ENCODE measurements around the gene ESYT2. TPM values are rescaled to one million over a fixed set of nuclear protein-coding genes. Genes with fewer than 3 reads are reported as not detected.

The ESYT2 gene
- total and polyA plus RNA-seq, 9 of the 15 experiments (the other 6 are each of a cell fraction or from before 2014, with no cell fraction given): 5.8 to 86.9 (median 64.7) TPM

GRCh38 chr7:158761945-158762344, 67.4 kb downstream of the ESYT2 start:
- Histone ChIP-seq H3K9me3 (replicated peaks; ENCODE audit: control insufficient read depth, insufficient read depth, low read depth, low read length) (no peaks in the 10 kb centered on the region), H3K79me2 (ENCODE audit: control insufficient read depth, insufficient read depth, low read length) (no peaks in the 10 kb centered on the region), H3K9me1 (ENCODE audit: control insufficient read depth, insufficient read depth, low read length) (no peaks in the 10 kb centered on the region), H3K27ac (ENCODE audit: extremely low read depth, low read depth, low read length) (no peak overlapping the region), H3K9ac (ENCODE audit: insufficient read depth in 1 of 2, low read depth in 2 of 2, low read length in 2 of 2) (no peak overlapping the region), H3K27me3 (ENCODE audit: control insufficient read depth in 2 of 2, insufficient read depth in 2 of 2, low read length in 2 of 2) (no peaks in the 10 kb centered on the region), H4K20me1 (replicated peaks; ENCODE audit: control insufficient read depth, insufficient read depth, low read length) (no peaks in the 10 kb centered on the region), H3K4me2 (ENCODE audit: insufficient read depth, low read length) (no peak overlapping the region), H3K4me1 (replicated peaks in 1 of 2; ENCODE audit: control insufficient read depth in 2 of 2, insufficient read depth in 2 of 2, low read length in 2 of 2) (no peaks in the 10 kb centered on the region), H3K4me3 (no peak overlapping the region), H3K36me3 (ENCODE audit: control insufficient read depth, insufficient read depth, low read length) (peaks cover 87% of the 10 kb centered on the region), H2AFZ (ENCODE audit: low read depth, low read length) (no peak overlapping the region)
- ChIA-PET POLR2A (interaction anchor here (1.0 to 1.4 kb wide), 2 partner anchors 8 to 57 kb away, joined by 3 read pairs; partner anchors contain the start of gene NCAPG2), CTCF (ENCODE audit: low intra/inter-chr PET ratio) (no interaction called here)
- ATAC-seq: no peak
- in situ Hi-C loops (cut with MboI): no loop called here
- DNase-seq (ENCODE audit: extremely low read depth in 1 of 4, low spot score in 3 of 4): no peak
- FAIRE-seq: no peak
- intact Hi-C loops (cut with micrococcal nuclease): no loop called here
- no TSS peak for BruUV-seq (replicated peaks)
- 86% methylated on average over 12 of the region's 12 CpGs for WGBS (ENCODE audit: insufficient coverage, low coverage, missing lambda C conversion rate)
- 0 out of 2 replicates have a peak, but pooled peaks have one; percentile 29 for TF ChIP-seq POLR2A (conservative IDR thresholded peaks at IDR 0.05)
- TF ChIP-seq ZNF217 (CRISPR knock-in tag; IDR thresholded peaks at IDR 0.05): no peak
- TF ChIP-seq SUPT5H (IDR thresholded peaks at IDR 0.05): 0 out of 2 replicates have a peak, but pooled peaks have one; percentile 33

- Histone ChIP-seq H3K27me3 (ENCODE audit: control insufficient read depth in 2 of 2, insufficient read depth in 2 of 2, low read length in 2 of 2) (no peaks in the 10 kb centered on the region), H3K79me2 (ENCODE audit: control insufficient read depth, insufficient read depth, low read length) (no peaks in the 10 kb centered on the region), H3K9me3 (replicated peaks; ENCODE audit: control insufficient read depth, insufficient read depth, low read depth, low read length) (no peaks in the 10 kb centered on the region), H3K4me1 (replicated peaks in 1 of 2; ENCODE audit: control insufficient read depth in 2 of 2, insufficient read depth in 2 of 2, low read length in 2 of 2) (no peaks in the 10 kb centered on the region), H3K4me3 (no peak overlapping the region), H3K27ac (ENCODE audit: extremely low read depth, low read depth, low read length) (no peak overlapping the region), H3K9me1 (ENCODE audit: control insufficient read depth, insufficient read depth, low read length) (no peaks in the 10 kb centered on the region), H3K9ac (ENCODE audit: insufficient read depth in 1 of 2, low read depth in 2 of 2, low read length in 2 of 2) (no peak overlapping the region), H3K4me2 (ENCODE audit: insufficient read depth, low read length) (no peak overlapping the region), H4K20me1 (replicated peaks; ENCODE audit: control insufficient read depth, insufficient read depth, low read length) (no peaks in the 10 kb centered on the region), H2AFZ (ENCODE audit: low read depth, low read length) (no peak overlapping the region), H3K36me3 (ENCODE audit: control insufficient read depth, insufficient read depth, low read length) (peaks cover 82% of the 10 kb centered on the region)
- intact Hi-C loops (cut with micrococcal nuclease): no loop called here
- FAIRE-seq (no peak), ATAC-seq (peak; percentile 75), DNase-seq (ENCODE audit: extremely low read depth in 1 of 4, low spot score in 3 of 4) (peak in 1 of 4 experiments; percentile 51)
- no TSS peak for BruUV-seq (replicated peaks)
- ChIA-PET POLR2A (no interaction called here), CTCF (ENCODE audit: low intra/inter-chr PET ratio) (no interaction called here)
- in situ Hi-C loops (cut with MboI): no loop called here
- WGBS (ENCODE audit: insufficient coverage, low coverage, missing lambda C conversion rate): 77% methylated on average over 8 of the region's 8 CpGs
- TF ChIP-seq ZNF778 (CRISPR knock-in tag; IDR thresholded peaks at IDR 0.05): no peak
- TF ChIP-seq SMC3 (conservative IDR thresholded peaks at IDR 0.05; ENCODE audit: insufficient read depth, low read depth, low read length): 0 out of 2 replicates have a peak, but pooled peaks have one; percentile 27
- TF ChIP-seq FOXJ2 (tag; IDR thresholded peaks at IDR 0.05): no peak
- no peak for TF ChIP-seq ELF2 (CRISPR knock-in tag; IDR thresholded peaks at IDR 0.05)
- no peak for TF ChIP-seq ESRRA (IDR thresholded peaks at IDR 0.05; ENCODE audit: borderline replicate concordance, low read depth)
- peak in 1 of 2 experiments; percentile 47; a peak in 2 of 4 replicates for TF ChIP-seq RAD21 (CRISPR knock-in tag; conservative IDR thresholded peaks at IDR 0.05 in 1 of 2, IDR thresholded peaks at IDR 0.05 in 1 of 2)
- TF ChIP-seq, protein P1, sequence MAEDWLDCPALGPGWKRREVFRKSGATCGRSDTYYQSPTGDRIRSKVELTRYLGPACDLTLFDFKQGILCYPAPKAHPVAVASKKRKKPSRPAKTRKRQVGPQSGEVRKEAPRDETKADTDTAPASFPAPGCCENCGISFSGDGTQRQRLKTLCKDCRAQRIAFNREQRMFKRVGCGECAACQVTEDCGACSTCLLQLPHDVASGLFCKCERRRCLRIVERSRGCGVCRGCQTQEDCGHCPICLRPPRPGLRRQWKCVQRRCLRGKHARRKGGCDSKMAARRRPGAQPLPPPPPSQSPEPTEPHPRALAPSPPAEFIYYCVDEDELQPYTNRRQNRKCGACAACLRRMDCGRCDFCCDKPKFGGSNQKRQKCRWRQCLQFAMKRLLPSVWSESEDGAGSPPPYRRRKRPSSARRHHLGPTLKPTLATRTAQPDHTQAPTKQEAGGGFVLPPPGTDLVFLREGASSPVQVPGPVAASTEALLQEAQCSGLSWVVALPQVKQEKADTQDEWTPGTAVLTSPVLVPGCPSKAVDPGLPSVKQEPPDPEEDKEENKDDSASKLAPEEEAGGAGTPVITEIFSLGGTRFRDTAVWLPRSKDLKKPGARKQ (CRISPR knock-in tag; IDR thresholded peaks at IDR 0.05): 0 out of 2 replicates have a peak, but pooled peaks have one; percentile 38
- TF ChIP-seq CTCF (IDR thresholded peaks at IDR 0.05 in 2 of 3, conservative IDR thresholded peaks at IDR 0.05 in 1 of 3; ENCODE audit: insufficient read depth in 2 of 3, low read depth in 1 of 3, low read length in 3 of 3): peak; percentile 43 to 46 (median 43); a peak in 4 of 6 replicates
- no peak for TF ChIP-seq ZNF324 (CRISPR knock-in tag; IDR thresholded peaks at IDR 0.05)
- TF ChIP-seq FOXJ3 (CRISPR knock-in tag; IDR thresholded peaks at IDR 0.05): no peak
These were observed 68.4 kb downstream of the ESYT2 start for GRCh38 chr7:158760936-158761335.

All from K562 (cell line).